ENCODE data around the gene CD1B.
"Not testable (repeated sequence)": the region's sequence is repeated elsewhere in the genome, so short reads cannot be mapped to it uniquely, and the experiment has no call there.

Gene CD1B

GRCh38 chr1:158286487-158286886 is 44.8 kb downstream of the CD1B start:
- Mint-ChIP-seq H3K4me3 (no peak overlapping the region), H3K36me3 (ENCODE audit: low read depth) (no peaks in the 10 kb centered on the region), H3K9me3 (peaks cover 4% of the 10 kb centered on the region), H3K4me1 (no peaks in the 10 kb centered on the region), H3K27ac (no peak overlapping the region), H3K27me3 (ENCODE audit: low read depth) (no peaks in the 10 kb centered on the region)
- no peak for TF ChIP-seq CTCF (IDR thresholded peaks at IDR 0.05; ENCODE audit: unreplicated experiment in 3 of 3)

- no peaks in the 10 kb centered on the region for H3K36me3 Mint-ChIP-seq (ENCODE audit: low read depth)
- no peak overlapping the region for H3K4me3 Mint-ChIP-seq
- H3K27me3 Mint-ChIP-seq (ENCODE audit: low read depth) = no peaks in the 10 kb centered on the region
- H3K9me3 Mint-ChIP-seq = peaks cover 8% of the 10 kb centered on the region
- no peak overlapping the region for H3K27ac Mint-ChIP-seq
- no peaks in the 10 kb centered on the region for H3K4me1 Mint-ChIP-seq
- TF ChIP-seq CTCF (IDR thresholded peaks at IDR 0.05; ENCODE audit: unreplicated experiment in 3 of 3) = no peak
Observed at GRCh38 chr1:158285756-158286241, 45.5 kb downstream of the CD1B start.

DNA sequence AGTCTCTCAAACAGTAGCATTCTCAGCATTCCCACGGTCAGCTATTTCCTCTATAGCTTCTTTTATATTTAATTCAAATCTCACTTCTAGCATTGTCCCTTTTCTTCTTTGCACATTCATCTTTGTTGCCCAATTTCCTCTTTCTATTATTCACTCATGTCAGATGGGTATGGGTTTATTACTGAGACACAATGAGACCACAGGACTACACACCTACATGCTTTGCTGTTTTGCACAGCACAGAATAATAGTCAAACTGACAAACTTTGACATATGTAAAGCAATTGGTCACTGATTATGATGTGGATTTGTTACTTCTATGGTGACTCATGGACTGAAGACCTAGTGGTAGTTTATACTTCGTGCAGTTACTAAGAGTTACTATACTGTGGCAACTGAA is 47.4 kb downstream of the CD1B start:
- Mint-ChIP-seq H3K4me3 (no peak overlapping the region), H3K27ac (no peak overlapping the region), H3K36me3 (ENCODE audit: low read depth) (no peaks in the 10 kb centered on the region), H3K4me1 (no peaks in the 10 kb centered on the region), H3K27me3 (ENCODE audit: low read depth) (no peaks in the 10 kb centered on the region), H3K9me3 (peaks cover 8% of the 10 kb centered on the region)
- TF ChIP-seq CTCF (IDR thresholded peaks at IDR 0.05; ENCODE audit: unreplicated experiment in 3 of 3) = no peak

DNA sequence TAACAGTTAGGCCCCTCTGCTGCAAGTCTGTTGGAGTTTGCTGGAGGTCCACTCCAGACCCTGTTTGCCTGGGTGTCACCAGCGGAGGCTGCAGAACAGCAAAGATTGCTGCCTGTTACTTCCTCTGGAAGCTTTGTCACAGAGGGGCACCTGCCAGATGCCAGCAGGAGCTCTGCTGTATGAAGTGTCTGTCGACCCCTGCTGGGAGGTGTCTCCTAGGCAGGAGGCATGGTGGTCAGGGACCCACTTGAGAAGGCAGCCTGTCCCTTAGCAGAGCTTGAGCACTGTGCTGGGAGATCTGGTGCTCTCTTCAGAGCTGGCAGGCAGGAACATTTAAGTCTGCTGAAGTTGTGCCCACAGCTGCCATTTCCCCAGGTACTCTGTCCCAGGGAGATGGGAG is 48.9 kb downstream of the CD1B start:
- H3K36me3 Mint-ChIP-seq (ENCODE audit: low read depth); H3K9me3 Mint-ChIP-seq; H3K27ac Mint-ChIP-seq; H3K4me1 Mint-ChIP-seq; H3K4me3 Mint-ChIP-seq; H3K27me3 Mint-ChIP-seq (ENCODE audit: low read depth): not testable (repeated sequence)
